Loucy (cell line): ENCODE measurements around the gene SLC35E1.

ENCODE experiments used
- H2AFZ ChIP-seq: fragments of 200-600 bp; sonication (generic); 2 replicates; pipeline ENCODE4 v1.6.0; 2016; ENCODE audit warnings: antibody characterized with exemption, mild to moderate bottlenecking, low read length, moderate library complexity
- H3F3A ChIP-seq: fragments of 200-600 bp; 2 replicates; pipeline ENCODE4 v1.6.0; 2016; ENCODE audit warnings: antibody characterized with exemption, low read depth, mild to moderate bottlenecking
- H3K27me3 ChIP-seq: fragments of 200-600 bp; sonication (generic); 2 replicates; pipeline ENCODE4 v1.6.1; 2014; ENCODE audit warnings: low read length, mild to moderate bottlenecking; ENCODE audit not compliant: insufficient read depth, poor library complexity, severe bottlenecking
- H3K36me3 ChIP-seq: fragments of 200-600 bp; sonication (generic); 2 replicates; pipeline ENCODE4 v1.6.1; 2016; ENCODE audit warnings: low read length; ENCODE audit not compliant: insufficient read depth
- H3K4me1 ChIP-seq: fragments of 200-600 bp; sonication (generic); 2 replicates; pipeline ENCODE4 v1.5.1; 2014; ENCODE audit warnings: low read length, mild to moderate bottlenecking; ENCODE audit not compliant: insufficient read depth, poor library complexity, severe bottlenecking
- H3K4me2 ChIP-seq: fragments of 200-600 bp; sonication (generic); 2 replicates; pipeline ENCODE4 v1.6.0; 2014; ENCODE audit warnings: antibody characterized with exemption, low read length, low read depth, mild to moderate bottlenecking; ENCODE audit not compliant: poor library complexity, severe bottlenecking
- H3K4me3 ChIP-seq: fragments of 200-600 bp; sonication (generic); 2 replicates; pipeline ENCODE4 v1.5.1; 2014; ENCODE audit warnings: low read length, mild to moderate bottlenecking, mixed read lengths; ENCODE audit not compliant: poor library complexity, severe bottlenecking
- H3K79me2 ChIP-seq: fragments of 200-600 bp; sonication (generic); 2 replicates; pipeline ENCODE4 v1.6.1; 2014; ENCODE audit warnings: low read length; ENCODE audit not compliant: insufficient read depth
- H3K9ac ChIP-seq: fragments of 200-600 bp; sonication (generic); 2 replicates; pipeline ENCODE4 v1.6.0; 2014; ENCODE audit warnings: mild to moderate bottlenecking, low read depth, low read length, moderate library complexity; ENCODE audit not compliant: poor library complexity, severe bottlenecking
- H3K9me2 ChIP-seq: fragments of 200-600 bp; sonication (generic); replicated peaks from 2 replicates; pipeline ENCODE4 v1.6.1; 2016; ENCODE audit warnings: low read depth, low read length, mixed read lengths
- H3K9me3 ChIP-seq: fragments of 200-600 bp; sonication (generic); 2 replicates; pipeline ENCODE4 v1.6.1; 2014; ENCODE audit warnings: mild to moderate bottlenecking, antibody characterized with exemption, low read length, low read depth; ENCODE audit not compliant: insufficient read depth
- H4K20me1 ChIP-seq: fragments of 200-600 bp; sonication (generic); 2 replicates; pipeline ENCODE4 v1.6.0; 2014; ENCODE audit warnings: antibody characterized with exemption, low read length, mild to moderate bottlenecking; ENCODE audit not compliant: insufficient read depth, poor library complexity, severe bottlenecking
- CTCF ChIP-seq: fragments of 200-600 bp; sonication (generic); conservative IDR thresholded peaks from 2 replicates; pipeline ENCODE4 v1.5.1; 2014; ENCODE audit warnings: mild to moderate bottlenecking, antibody characterized with exemption, low read length
- EZH2phosphoT487 ChIP-seq: fragments of 200-600 bp; IDR thresholded peaks from 2 replicates; pipeline ENCODE4 v1.6.1; 2018; ENCODE audit warnings: antibody characterized with exemption, mild to moderate bottlenecking, moderate library complexity, borderline replicate concordance

Gene SLC35E1

GRCh38 chr19:16586477-16586871 lies 14.3 kb upstream of the SLC35E1 start:
- Histone ChIP-seq H3K4me1 (peaks cover 81% of the 10 kb centered on the region), H3K9me3 (no peaks in the 10 kb centered on the region), H3K27me3 (no peaks in the 10 kb centered on the region), H3K36me3 (no peaks in the 10 kb centered on the region), H3K4me2 (peak overlapping the region; percentile 73), H4K20me1 (peaks cover 36% of the 10 kb centered on the region), H3F3A (no peaks in the 10 kb centered on the region), H3K9me2 (no peaks in the 10 kb centered on the region), H3K9ac (peak overlapping the region; percentile 47), H2AFZ (no peak overlapping the region), H3K4me3 (no peak overlapping the region), H3K79me2 (peaks cover 97% of the 10 kb centered on the region)
- no peak for TF ChIP-seq EZH2phosphoT487
- no peak for TF ChIP-seq CTCF

- peaks cover 78% of the 10 kb centered on the region for H3K4me1 ChIP-seq
- H3K9me3 ChIP-seq: no peaks in the 10 kb centered on the region
- H3K9me2 ChIP-seq: no peaks in the 10 kb centered on the region
- no peaks in the 10 kb centered on the region for H3K27me3 ChIP-seq
- peaks cover 97% of the 10 kb centered on the region for H3K79me2 ChIP-seq
- TF ChIP-seq CTCF: no peak
- peaks cover 41% of the 10 kb centered on the region for H4K20me1 ChIP-seq
- H3K4me2 ChIP-seq: peak overlapping the region; percentile 73
- H3K9ac ChIP-seq: peak overlapping the region; percentile 47
- H3K36me3 ChIP-seq: no peaks in the 10 kb centered on the region
- H2AFZ ChIP-seq: no peak overlapping the region
- no peaks in the 10 kb centered on the region for H3F3A ChIP-seq
- no peak overlapping the region for H3K4me3 ChIP-seq
Measured at GRCh38 chr19:16585808-16586476, 13.7 kb upstream of the SLC35E1 start.

- H3K9me2 ChIP-seq: no peaks in the 10 kb centered on the region
- no peak overlapping the region for H2AFZ ChIP-seq
- no peaks in the 10 kb centered on the region for H3K27me3 ChIP-seq
- no peaks in the 10 kb centered on the region for H3K9me3 ChIP-seq
- no peaks in the 10 kb centered on the region for H3K36me3 ChIP-seq
- peaks cover 99% of the 10 kb centered on the region for H3K79me2 ChIP-seq
- peak overlapping the region; percentile 73 for H3K4me2 ChIP-seq
- peak overlapping the region; percentile 47 for H3K9ac ChIP-seq
- peaks cover 39% of the 10 kb centered on the region for H4K20me1 ChIP-seq
- peaks cover 75% of the 10 kb centered on the region for H3K4me1 ChIP-seq
- no peak for TF ChIP-seq EZH2phosphoT487
- H3K4me3 ChIP-seq: peak overlapping the region; percentile 66
- H3F3A ChIP-seq: no peaks in the 10 kb centered on the region
Measured at GRCh38 chr19:16585094-16585801, 13.0 kb upstream of the SLC35E1 start.
